GM18502 (cell line): ENCODE measurements around the gene ZNRD2.
"Not testable (repeated sequence)": the region's sequence is repeated elsewhere in the genome, so short reads cannot be mapped to it uniquely, and the experiment has no call there.

Experiments used
- ATAC-seq: cut with Tn5 transposase; IDR thresholded peaks from one replicate; pipeline ENCODE4 v1.9.1; 2021; ENCODE audit warnings: mild to moderate bottlenecking; ENCODE audit not compliant: unreplicated experiment, poor library complexity

Gene ZNRD2

GRCh38 chr11:65554057-65554818 lies 16.0 kb upstream of the ZNRD2 start:
- no peak for ATAC-seq

- ATAC-seq: no peak
Measured at GRCh38 chr11:65554842-65555430, 15.3 kb upstream of the ZNRD2 start.

- ATAC-seq: no peak
Measured at GRCh38 chr11:65555693-65556231, 14.5 kb upstream of the ZNRD2 start.

- no peak for ATAC-seq
Measured at GRCh38 chr11:65556470-65557279, 13.6 kb upstream of the ZNRD2 start.

- ATAC-seq: no peak
Measured at GRCh38 chr11:65557280-65558001, 12.8 kb upstream of the ZNRD2 start.

GRCh38 chr11:65558002-65558929 lies 12.0 kb upstream of the ZNRD2 start, which contains the start of gene LTBP3:
Gene LTBP3, minus strand, starts transcription at chr11:65558359. Its CDS starts 400 bp downstream, at chr11:65557959.
- no peak for ATAC-seq

- ATAC-seq: no peak
Measured at GRCh38 chr11:65558930-65559509, 11.3 kb upstream of the ZNRD2 start.

GRCh38 chr11:65559535-65559934 lies 10.7 kb upstream of the ZNRD2 start:
- ATAC-seq: no peak

- ATAC-seq: no peak
Measured at GRCh38 chr11:65559951-65560537, 10.2 kb upstream of the ZNRD2 start.

GRCh38 chr11:65560555-65561418 lies 9.5 kb upstream of the ZNRD2 start:
- no peak for ATAC-seq

GRCh38 chr11:65562020-65562419 lies 8.3 kb upstream of the ZNRD2 start:
- ATAC-seq: no peak

GRCh38 chr11:65562788-65563187 lies 7.5 kb upstream of the ZNRD2 start:
- no peak for ATAC-seq

- ATAC-seq: no peak
Measured at GRCh38 chr11:65563601-65564000, 6.7 kb upstream of the ZNRD2 start.

- ATAC-seq: not testable (repeated sequence)
Measured at GRCh38 chr11:65564879-65565559, 5.3 kb upstream of the ZNRD2 start.

GRCh38 chr11:65565624-65566453 lies 4.4 kb upstream of the ZNRD2 start:
- no peak for ATAC-seq
